PC-9 (cell line): ENCODE results near the gene MS4A10.

Experiments
- CTCF ChIP-seq: fragments of 200-600 bp; sonication (generic); conservative IDR thresholded peaks from 2 replicates; pipeline ENCODE4 v1.6.1; 2017; ENCODE audit warnings: mixed run types, antibody characterized with exemption, mild to moderate bottlenecking, moderate library complexity
- EZH2 ChIP-seq: fragments of 200-600 bp; sonication (generic); IDR thresholded peaks from 2 replicates; pipeline ENCODE4 v1.8.0; 2017; ENCODE audit warnings: antibody characterized with exemption, low read depth

- no peak for TF ChIP-seq EZH2
- no peak for TF ChIP-seq CTCF
Measured at GRCh38 chr11:60842668-60843600, 57.8 kb downstream of the MS4A10 start.
